CD4-positive, alpha-beta T cell treated with Interleukin-1 beta for 1 hour (primary cell): Measurements from ENCODE around the gene NEDD4.
"Not testable (repeated sequence)": the region's sequence is repeated elsewhere in the genome, so short reads cannot be mapped to it uniquely, and the experiment has no call there.

Source experiments
- DNase-seq, 2 donors: peaks; one replicate each; pipeline ENCODE4 v3.0.0-alpha.2; 2020 to 2022

NEDD4 gene

GRCh38 chr15:55993111-55993803 is at the start of gene NEDD4:
TSS of gene NEDD4 (minus strand) at chr15:55993612. CDS start at chr15:55993555, 57 bp downstream.
- DNase-seq: peak; percentile 70 to 74

GRCh38 chr15:56042498-56042897 is 49.1 kb upstream of the NEDD4 start:
- no peak for DNase-seq

- no peak for DNase-seq
Measured at GRCh38 chr15:56042031-56042430, 48.6 kb upstream of the NEDD4 start.

DNA sequence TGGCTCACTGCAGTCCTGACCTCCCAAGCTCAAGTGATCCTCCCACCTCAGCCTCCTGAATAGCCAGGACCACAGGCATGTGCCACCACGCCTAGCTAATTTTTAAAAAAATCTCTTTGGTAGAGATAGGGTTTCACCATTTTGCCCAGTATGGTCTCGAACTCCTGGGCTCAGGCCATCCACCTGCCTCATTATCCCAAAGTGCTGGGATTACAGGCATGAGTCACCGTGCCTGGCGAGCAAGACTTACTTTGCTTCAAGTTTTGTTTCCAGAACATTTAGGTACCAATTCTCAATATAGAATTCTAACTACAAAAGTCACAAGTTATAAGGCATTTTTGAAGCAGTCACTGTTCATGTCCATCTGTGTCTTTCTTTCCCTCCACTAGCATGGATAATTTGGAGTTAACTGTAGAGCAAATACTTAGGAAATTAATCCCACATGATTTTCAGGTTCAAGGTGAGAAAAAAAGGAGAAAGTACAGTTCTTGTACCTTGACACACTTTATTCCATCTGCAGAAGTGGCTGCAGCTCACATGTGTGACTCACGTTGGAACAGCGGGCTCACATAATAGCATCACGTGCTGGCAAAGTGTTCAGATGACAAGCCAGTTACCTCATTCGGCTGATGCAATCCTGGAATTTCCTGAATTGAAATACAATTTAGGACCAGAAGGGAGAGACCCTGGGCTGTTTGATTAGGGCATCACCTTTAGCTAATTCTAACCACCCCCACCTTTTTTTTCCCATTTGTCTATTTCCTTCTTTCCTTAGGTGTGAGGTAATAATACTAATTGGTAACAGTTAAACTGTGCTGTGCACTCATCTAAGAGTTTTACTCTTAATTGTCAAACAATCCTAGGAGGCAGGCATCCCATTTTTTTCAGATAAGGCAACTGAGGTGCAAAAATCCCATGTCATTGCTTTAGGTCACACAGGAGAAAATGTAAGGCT is 46.9 kb upstream of the NEDD4 start:
- DNase-seq: no peak

DNA sequence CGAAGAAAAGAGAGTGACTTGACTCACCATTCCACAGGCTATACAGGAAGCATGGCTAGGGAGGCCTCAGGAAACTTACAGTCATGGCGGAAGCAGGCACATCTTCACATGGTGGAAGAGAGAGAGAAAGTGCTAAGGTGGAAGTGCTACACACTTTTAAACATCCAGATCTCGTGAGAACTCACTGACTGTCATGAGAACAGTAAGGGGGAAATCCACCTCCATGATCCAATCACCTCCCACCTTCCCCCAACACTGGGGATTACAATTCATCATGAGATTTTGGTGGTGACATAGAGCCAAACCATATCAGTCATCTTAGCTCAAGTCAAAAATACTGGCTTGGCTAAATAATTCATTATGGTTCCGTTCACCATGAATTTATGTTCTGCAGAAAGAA is 45.3 kb upstream of the NEDD4 start:
- no peak for DNase-seq

- DNase-seq: peak; percentile 8 to 39
Measured at GRCh38 chr15:56038015-56038414, 44.6 kb upstream of the NEDD4 start.

DNA sequence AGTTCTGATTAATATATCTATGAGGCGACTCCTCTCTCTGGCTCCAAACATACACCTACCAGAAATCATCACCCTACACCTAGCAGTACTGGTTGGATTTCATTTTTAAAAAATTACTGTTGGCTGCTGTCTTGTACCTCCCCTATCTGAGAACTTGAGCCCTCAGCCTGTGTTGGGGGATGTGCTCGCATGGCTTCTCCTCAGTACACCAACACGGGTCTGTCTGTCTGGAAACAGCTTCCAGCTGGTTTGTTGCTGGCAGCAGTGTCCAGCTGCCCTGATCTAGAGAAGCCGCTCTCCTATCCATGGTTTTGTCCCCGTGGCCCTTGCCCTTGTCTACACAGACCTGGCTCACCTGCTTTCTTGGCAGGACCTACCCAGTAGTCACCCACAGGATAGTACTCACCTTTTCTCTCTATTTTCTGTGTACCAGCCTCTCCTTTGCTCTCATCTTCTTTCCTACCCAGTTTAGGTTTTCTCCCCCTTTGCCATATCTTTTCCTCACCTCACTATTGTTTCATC is 43.2 kb upstream of the NEDD4 start:
- DNase-seq: no peak

GRCh38 chr15:56035166-56035565 is 41.8 kb upstream of the NEDD4 start:
- no peak for DNase-seq

DNA sequence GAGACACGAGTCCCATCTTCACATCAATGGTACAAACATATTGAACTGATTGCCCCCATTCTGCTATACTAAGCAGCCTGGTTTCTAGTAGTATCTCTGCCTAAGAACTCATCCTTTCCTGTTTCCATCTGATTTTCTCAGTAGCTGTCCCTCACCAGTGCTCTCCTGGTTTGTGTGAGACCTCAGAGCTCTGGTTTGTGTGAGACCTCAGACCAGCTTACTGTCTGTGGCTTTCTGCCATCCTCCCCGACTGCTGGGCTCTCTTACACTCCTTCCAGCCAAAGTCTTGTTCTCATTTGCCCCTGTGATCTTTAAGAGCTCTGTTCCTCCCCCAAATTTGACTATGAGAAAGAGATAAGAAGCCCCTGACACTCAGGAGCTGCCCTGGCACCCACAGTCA is 41.1 kb upstream of the NEDD4 start:
- DNase-seq: no peak

DNA sequence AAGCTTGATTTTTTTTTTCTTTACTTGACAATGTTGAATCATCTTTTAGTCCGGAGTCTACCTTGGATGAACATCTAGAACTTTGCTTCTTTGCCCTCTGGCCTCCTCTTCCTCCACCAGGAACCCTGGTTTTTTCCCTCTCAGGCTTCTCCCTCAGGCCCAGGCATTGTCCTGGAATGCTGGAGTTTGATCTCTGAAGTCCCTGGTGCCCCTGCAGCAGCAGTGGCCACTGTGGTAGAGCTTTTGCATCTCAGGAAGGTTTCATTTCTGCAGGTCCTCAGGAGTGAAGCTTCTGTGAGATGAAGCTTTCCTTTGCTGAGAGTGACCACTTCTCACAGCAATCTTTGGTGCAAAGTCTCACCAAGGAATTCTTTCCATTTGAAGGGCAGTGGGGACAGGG is 39.0 kb upstream of the NEDD4 start:
- DNase-seq: no peak

- DNase-seq: no peak
Measured at GRCh38 chr15:56031836-56032235, 38.4 kb upstream of the NEDD4 start.

GRCh38 chr15:56031402-56031801 is 38.0 kb upstream of the NEDD4 start:
- DNase-seq: no peak

GRCh38 chr15:56028430-56028829 is 35.0 kb upstream of the NEDD4 start:
- no peak for DNase-seq

- not testable (repeated sequence) for DNase-seq
Measured at GRCh38 chr15:56023160-56023559, 29.7 kb upstream of the NEDD4 start.

- no peak for DNase-seq
Measured at GRCh38 chr15:56019819-56020486, 26.5 kb upstream of the NEDD4 start.

DNA sequence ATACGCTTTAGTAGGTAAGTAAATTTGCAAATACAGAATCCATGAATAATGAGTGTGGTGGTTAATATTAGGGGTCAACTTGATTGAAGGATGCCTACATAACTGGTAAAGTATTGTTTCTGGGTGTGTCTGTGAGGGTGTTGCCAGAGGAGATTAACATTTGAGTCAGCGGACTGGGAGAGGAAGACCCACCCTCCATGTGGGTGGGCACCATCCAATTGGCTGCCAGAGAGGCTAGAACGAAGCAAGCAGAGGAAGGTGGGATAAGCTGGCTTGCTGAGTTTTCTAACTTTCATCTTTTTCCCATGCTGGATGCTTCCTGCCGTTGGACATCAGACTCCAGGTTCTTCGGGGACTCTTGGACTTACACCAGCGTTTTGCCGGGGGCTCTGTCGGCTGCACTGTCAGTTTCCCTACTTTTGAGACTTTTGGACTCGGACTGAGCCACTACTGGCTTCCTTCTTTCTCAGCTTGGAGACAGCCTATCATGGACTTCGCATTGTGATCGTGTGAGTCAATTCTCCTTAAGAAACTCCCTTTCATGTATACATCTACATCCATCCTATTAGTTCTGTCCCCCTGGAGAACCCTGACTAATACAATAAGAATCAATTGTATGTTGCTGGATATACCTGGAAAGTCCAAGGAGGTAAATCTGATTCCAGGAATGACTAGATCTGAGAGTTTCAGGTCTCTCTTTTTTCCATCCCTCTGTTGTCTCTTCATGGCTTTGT is 25.8 kb upstream of the NEDD4 start:
- DNase-seq: no peak

GRCh38 chr15:56017920-56018319 is 24.5 kb upstream of the NEDD4 start:
- no peak for DNase-seq

DNA sequence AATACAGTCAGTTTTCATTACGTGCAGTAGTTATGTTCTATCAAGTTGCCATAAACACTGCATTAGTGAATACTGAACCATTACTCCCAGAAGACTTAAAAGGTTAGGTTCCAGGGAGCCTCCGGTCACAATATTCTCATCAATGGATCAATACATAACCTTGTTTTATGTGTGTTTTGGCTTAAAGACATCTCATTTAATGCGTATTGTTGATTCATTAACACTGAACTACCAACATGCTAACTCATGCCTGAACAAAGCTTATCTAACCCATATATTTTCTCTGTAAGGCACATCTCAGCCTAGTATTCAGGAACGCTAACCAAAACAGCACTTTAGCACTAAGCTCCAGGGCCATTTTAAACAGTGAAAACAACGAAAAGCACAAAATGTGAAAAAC is 24.1 kb upstream of the NEDD4 start:
- DNase-seq: no peak

DNA sequence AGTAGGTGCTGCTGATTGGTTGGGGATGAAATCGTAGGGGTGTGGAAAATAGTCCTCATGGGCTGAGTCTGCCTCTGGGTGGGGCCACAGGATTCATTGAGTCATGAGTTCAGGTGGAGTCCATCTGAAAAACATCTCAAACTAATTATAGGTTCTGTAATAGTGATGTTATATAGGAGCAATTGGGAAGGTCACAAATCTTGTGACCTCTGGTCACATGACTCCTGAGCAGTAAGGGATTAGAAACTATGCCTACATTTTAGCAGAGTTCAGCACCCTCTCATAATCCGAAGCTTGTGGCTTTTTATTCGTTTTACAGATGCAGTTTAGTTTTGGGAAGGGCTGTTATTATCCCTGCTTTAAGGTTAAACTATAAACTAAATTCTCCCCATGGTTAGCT is 22.9 kb upstream of the NEDD4 start:
- DNase-seq: no peak

GRCh38 chr15:56014677-56015076 is 21.3 kb upstream of the NEDD4 start:
- DNase-seq: no peak

DNA sequence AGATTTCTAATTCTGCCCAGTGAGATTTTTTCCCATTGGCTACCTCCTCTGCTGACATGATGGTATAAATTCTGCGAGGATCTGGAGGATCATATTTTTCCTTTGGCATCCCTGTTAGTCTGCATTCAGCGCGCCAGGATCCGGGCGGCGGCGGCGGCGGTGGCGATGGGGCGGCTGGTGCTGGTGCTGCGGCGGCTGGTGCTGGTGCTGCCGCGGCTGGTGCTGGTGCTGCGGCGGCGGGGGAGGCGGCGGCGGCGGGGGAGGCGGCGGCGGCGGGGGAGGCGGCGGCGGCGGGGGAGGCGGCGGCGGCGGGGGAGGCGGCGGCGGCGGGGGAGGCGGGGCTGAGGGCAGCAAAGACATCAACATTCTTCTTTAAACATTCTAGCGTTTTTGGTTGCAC is 13.6 kb upstream of the NEDD4 start:
- peak in 1 of 2 donors; percentile 6 for DNase-seq

GRCh38 chr15:56006371-56006770 is 13.0 kb upstream of the NEDD4 start:
- not testable (repeated sequence) for DNase-seq

GRCh38 chr15:56004281-56004680 is 10.9 kb upstream of the NEDD4 start:
- not testable (repeated sequence) for DNase-seq
